Esophagus squamous epithelium (tissue), 4 donors: ENCODE data around the gene GREB1.

Experiments used
- CTCF ChIP-seq, 6 experiments: fragments of 450-650 bp in 4 of 6; fragments of 200-600 bp in 2 of 6; sonication (generic) in 2 of 6; IDR thresholded peaks; one replicate each; pipeline ENCODE4 v1.5.1; 2016 to 2019; ENCODE audit warnings: antibody characterized with exemption in 6 of 6, mild to moderate bottlenecking in 4 of 6, moderate library complexity in 4 of 6
- POLR2A ChIP-seq, 4 donors: fragments of 450-650 bp; IDR thresholded peaks; one replicate each; pipeline ENCODE4 v1.6.1; 2017; ENCODE audit warnings: antibody characterized with exemption in 4 of 4, mild to moderate bottlenecking in 4 of 4, moderate library complexity in 3 of 4

GRCh38 chr2:11659115-11659475 is 125.2 kb downstream of the GREB1 start:
- TF ChIP-seq CTCF (IDR thresholded peaks at IDR 0.05) (no peak), POLR2A (IDR thresholded peaks at IDR 0.05) (no peak)
